GM21529 (cell line): ENCODE results near the gene LMNB1.
"Not testable (repeated sequence)": the region's sequence is repeated elsewhere in the genome, so short reads cannot be mapped to it uniquely, and the experiment has no call there.

ENCODE experiments used
- ATAC-seq: cut with Tn5 transposase; IDR thresholded peaks from one replicate; pipeline ENCODE4 v1.9.1; 2021; ENCODE audit not compliant: unreplicated experiment

The LMNB1 gene, protein sequence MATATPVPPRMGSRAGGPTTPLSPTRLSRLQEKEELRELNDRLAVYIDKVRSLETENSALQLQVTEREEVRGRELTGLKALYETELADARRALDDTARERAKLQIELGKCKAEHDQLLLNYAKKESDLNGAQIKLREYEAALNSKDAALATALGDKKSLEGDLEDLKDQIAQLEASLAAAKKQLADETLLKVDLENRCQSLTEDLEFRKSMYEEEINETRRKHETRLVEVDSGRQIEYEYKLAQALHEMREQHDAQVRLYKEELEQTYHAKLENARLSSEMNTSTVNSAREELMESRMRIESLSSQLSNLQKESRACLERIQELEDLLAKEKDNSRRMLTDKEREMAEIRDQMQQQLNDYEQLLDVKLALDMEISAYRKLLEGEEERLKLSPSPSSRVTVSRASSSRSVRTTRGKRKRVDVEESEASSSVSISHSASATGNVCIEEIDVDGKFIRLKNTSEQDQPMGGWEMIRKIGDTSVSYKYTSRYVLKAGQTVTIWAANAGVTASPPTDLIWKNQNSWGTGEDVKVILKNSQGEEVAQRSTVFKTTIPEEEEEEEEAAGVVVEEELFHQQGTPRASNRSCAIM

DNA sequence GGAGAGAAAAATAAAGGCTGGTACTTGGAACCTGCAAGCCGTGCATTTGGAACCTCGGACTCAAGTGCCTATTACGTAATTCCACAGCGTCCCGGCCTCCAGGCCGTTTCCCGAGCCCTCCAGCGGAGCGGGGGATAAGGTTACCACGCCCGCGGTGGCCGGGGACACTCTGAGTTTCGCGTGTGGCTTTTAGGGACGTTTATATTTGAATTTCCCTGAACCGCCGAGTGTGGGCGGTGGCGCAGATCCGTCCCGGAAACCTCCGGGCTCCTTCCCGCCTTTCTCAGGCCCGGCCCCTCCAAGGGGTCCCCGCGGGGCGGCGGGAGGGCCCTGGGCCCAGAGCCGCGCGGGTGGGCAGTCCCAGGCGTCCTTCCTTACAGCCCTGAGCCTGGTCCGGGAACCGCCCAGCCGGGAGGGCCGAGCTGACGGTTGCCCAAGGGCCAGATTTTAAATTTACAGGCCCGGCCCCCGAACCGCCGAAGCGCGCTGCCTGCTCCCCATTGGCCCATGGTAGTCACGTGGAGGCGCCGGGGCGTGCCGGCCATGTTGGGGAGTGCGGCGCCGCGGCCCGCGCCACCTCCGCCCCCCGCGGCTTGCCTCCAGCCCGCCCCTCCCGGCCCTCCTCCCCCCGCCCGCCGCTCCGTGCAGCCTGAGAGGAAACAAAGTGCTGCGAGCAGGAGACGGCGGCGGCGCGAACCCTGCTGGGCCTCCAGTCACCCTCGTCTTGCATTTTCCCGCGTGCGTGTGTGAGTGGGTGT lies at the start of gene LMNB1:
LMNB1 (plus strand) TSS at position 638 of the 758 bp plus-strand sequence. CDS start 373 bp downstream, outside the sequence.
- ATAC-seq, result peak; percentile 65

DNA sequence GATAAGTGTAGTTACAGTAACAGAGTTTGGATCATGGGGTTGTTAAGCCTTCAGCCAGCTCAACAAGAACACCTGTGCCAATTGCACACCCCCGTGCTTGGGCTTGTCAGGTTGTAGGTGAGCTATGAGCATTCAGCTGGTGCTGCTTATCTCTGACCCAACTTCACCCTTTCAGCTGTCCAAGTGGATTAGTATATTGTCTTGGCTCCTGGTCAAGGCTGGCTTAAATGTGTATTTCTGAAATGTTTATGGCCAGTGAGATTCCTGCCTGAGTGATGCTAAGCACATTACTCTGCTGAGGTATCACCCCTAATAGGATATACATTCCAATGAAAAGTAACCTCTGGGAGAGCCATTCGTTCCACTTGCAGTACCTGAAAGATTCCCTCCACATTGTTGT lies 44.2 kb upstream of the LMNB1 start:
- ATAC-seq, result no peak

DNA sequence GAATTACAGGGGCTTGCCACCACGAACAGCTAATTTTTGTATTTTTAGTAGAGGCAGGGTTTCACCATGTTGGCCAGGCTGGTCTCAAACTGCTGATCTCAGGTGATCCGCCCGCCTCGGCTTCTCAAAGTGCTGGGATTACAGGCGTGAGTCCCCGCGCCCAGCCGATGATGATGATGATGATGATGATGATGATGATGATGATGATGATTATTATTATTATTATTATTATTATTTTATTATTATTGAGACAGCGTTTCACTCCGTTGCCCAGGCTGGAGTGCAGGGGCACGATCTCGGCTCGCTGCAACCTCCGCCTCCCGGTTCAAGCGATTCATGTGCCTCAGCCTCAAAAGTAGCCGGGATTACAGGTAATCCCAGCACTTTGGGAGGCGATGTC lies 42.4 kb upstream of the LMNB1 start:
- ATAC-seq, result not testable (repeated sequence)

DNA sequence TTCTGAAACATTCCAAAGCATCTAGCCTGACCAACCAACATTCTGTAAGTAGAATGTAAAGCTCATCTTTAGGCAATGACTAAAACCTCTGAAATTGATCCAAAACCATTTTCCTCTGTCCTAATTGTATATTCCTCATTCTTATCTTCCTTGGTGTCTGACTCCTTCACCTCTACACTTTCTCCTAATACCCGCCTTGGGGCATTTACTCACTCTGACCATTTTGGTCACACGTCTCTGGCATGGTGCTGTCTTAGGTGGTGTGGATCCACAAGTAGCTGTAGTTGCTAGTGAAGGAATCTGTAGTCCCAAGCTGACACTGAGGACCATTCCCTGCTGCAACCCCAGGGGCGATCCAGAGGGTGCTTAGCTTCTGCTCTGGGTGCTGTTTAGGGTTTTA lies 40.8 kb upstream of the LMNB1 start:
- no peak for ATAC-seq

DNA sequence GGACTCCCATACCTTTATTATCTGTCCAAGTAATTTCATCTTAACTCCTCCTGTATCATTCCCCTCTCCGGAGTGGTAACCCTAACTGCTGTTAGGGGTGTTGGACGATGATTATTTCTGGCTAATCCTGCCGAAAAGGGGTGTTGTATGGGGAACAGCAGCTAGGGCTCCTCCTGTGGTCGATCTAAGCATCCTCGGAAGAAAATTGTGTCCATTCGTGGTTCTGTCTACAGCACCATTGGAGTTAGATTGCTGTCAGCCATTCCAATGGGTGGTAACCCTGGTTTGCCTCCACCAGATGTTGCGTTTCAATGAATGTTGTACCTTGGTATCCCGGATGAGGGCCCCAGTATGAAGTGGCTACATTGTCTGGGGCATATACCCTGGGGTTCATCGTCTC lies 35.6 kb upstream of the LMNB1 start:
- ATAC-seq, result no peak

DNA sequence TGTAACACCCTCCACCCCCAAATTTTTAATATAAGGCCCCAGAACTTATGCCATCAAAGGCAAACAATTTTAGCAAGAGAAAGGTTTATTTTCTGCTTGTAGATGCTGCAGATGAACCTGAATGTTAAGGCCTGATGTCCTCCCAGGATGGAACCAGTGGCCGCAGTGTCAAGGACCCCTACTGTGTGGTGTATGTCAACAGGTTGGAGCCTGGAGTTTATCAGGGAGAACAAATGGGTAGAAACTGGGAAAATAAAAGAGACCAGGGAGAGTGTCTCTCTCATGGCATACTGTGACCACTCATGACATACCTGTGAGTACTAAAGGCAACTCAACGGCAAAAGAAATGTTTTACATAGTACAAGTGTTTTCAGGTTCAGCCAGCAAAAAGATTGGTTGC lies 34.5 kb upstream of the LMNB1 start:
- no peak for ATAC-seq

DNA sequence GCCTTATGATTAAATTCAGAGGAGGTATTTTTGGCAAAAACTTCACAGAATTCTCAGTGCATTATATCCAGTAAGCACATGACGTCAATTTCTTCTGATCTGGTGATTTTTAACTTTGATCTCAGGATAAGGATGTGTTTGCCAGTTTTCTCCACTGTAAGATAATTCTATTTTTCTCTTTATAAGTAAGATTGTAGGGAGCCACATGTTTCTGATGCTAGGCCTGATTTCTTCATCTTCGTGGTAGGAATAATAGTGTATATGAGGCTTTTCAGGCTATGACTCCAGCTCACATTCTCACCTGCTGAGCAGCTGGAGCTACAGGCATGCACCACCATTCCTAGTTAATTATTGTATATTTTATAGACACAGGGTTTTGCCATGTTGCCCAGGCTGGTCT lies 32.1 kb upstream of the LMNB1 start:
- no peak for ATAC-seq

DNA sequence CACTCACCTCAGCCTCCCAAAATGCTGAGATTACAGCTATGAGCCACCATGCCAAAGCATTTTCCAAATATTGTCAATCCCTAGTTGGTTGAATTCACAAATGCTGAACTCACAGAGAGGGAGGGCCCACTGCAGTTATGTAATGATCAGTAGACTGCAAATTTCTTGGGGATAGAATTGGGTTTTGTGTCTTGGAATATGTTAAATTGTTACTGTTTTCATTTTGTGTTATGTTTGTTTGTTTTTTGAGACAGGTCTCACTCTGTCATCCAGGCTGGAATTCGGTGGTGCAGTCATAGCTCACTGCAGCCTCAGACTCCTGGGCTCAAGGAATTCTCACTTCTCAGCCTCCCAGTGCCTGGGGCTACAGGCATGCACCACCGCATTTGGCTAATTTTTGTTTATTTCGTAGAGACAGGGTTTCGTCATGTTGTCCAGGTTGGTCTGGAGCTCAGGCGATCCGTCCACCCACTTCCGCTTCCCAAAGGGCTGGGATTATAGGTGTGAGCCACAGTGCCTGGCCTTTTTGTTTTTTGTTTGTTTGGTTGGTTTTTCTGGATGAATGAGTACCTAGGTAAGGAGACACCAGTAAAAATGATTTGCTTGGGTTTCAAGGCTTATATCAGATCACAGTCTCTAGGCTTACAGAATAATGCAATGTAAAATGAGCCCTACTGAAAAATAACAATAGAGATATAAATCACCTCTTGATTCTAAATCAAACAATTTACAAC lies 31.5 kb upstream of the LMNB1 start:
- ATAC-seq, result no peak

DNA sequence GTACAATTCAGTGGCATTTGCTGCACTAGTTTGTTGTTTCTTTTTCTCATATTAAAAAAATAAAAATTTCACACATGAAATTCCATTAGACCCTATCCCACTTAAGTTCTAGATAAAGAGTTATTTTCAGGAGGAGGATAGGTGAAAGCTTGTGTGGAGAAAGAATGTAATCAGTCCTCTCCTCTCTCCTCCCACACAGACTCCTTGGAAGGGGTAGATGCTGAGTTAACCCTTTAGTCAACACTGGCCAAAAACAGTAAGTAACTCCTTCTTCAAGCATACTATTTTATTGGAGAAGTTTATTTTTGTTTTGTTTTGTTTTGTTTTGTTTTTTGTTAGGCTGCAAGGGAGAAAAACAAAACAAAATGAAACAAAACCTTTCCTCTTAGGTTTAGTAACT lies 30.6 kb upstream of the LMNB1 start:
- no peak for ATAC-seq

DNA sequence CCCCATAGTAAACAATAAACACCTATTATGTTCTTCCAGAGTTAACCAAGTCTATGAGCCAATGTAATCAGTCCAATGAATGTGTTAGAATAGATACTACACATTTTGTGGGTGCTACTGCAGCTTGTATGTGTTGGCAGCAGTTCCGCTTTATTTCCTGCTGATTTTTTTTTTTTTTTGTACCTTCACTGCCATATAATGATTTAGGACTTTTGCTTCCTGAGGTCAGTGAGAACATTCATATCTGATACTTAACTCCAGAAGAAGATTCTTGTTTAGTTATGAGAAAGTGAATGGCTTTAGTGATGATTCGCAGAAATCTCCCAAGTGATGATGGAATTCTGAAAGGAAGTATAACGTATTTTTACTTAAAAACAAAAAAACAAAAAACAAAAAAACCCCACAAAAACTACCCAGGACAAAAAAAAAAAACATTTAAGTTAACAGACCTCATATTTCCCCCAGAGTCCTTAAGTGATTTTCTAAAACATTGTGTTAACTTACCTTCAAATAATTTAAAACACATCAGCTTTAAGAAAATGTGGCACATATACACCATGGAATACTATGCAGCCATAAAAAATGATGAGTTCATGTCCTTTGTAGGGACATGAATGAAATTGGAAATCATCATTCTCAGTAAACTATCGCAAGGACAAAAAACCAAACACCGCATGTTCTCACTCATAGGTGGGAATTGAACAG lies 24.7 kb upstream of the LMNB1 start:
- no peak for ATAC-seq

DNA sequence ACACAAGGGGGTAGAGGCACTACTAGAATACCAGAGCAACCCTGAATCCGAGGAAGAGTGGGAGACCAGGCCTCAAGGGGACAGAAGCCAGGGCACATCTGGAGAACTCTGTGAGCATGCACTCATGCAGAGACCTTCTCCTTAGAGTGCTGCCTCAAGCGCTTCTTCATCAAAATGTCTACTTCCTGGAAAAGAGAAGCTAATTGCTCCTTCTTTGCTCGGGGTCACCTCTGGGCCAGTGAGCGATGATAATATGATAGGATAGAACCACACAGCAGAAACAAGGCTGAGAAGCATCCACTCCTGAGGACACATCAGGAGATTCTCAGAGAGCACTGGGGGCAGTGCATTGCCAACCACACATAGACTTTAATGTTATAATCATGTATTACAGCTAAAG lies 23.7 kb upstream of the LMNB1 start:
- no peak for ATAC-seq

DNA sequence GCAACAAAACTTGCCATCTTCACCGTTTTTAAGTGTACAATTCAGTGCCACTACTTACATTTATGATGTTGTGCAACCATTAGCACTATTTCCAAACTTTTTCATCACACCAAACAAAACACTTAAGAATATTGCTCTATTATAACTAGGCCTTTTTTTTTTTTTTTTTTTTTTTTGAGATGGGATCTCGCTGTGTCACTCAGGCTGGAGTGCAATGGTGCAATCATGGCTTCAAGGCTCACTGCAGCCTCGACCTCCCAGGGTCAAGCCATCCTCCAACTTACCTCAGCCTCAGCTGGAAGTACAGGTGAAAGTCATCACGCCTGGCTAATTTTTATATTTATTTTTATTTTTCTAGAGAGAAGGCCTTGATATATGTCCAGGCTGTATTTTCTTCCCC lies 22.3 kb upstream of the LMNB1 start:
- no peak for ATAC-seq

DNA sequence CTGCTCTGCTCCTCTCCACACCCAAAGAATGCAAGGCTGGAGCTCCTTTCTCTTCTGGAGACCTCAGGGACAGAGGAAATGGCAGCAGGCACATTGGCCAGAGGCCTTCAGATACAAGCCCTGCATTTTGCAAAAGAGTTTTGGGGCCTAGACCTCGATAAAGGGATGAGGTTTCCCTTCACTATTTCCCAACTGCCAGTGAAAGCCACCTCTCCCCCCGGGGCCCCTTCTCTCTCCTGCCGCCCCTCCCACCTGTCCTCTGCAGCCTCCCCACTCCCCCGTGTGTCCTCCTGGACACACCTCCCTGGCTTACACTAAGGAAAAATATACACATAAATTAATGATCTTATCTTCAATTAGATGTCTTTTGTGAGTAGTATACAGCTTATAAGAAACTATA lies 21.3 kb upstream of the LMNB1 start:
- no peak for ATAC-seq

DNA sequence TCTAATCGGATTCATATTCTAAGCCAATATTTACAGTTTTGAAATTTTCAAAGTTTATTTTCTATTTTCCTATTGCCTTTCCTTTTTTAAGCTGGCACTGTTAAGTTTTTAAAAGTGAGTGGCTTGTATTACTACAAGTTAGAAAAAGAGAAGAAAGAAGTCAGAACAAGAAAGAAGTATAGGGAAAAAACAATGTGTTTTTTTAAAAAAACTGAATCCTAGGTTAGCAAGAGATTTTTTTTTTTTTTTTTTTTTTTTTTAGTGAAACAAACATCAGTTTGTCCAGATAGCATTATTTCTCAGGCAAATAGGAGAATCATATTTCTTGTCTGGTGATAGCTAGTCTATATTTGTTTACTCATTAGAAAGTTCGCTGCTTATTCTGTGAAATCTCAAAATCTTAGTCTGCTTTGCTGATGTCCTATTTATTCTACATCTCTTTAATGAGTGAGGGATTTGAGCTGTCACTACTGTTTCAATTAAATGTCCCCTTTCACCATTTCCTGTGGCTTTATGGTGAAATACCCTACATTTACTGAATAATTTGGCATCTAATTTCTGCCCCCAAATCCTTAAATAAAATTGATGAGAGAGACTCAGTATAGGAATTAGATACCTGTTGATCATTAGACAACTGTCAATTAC lies 19.1 kb upstream of the LMNB1 start:
- no peak for ATAC-seq

DNA sequence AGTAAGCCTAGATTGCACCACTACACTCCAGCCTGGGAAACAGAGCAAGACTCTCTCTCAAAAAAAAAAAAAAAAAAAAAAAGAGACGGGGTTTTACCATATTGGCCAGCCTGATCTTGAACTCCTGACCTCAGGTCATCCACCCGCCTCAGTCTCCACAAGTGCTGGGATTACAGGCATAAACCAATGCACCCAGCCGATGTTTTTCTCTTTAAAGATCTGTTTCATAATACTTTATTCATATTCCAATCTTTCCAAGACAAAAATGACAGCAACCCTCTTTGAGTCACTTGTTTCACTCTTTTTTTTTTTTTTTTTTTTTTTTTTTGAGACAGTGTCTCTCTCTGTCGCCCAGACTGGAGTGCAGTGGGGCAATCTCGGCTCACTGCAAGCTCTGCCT lies 13.6 kb upstream of the LMNB1 start:
- ATAC-seq, result no peak

DNA sequence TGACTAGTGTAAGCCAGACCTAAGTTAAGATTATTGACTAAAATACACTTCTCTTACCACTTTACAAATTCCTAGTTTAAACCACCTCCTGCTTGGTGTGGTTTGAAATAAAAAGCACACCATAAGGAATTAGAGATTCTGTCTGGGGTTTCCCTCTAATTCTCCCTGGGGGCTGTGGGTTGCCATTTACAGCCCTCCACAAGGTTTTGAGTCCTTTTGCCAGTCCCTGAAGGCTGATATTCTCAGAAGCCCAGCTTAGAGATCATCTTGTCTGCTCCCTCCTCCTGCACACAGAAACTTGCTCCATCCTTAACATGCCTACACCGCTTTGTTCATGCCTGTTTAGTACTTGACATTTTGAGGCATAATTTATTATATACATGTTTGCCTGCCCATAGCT lies 7.2 kb upstream of the LMNB1 start:
- no peak for ATAC-seq

DNA sequence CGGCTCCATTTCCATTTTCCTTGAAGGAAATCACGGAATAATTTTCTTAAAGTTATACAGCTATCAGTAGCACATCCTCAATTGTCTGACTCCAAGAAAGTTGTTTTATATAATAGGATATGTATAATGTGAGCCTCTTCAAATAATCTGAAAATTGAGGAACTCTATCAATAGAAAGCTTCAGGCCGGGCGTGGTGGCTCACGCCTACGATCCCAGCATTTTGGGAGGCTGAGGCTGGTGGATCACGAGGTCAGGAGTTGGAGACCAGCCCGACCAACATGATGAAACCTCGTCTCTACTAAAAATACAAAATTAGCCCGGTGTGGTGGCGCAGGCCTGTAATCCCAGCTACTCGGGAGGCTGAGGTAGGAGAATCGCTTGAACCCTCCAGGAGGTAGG lies 3.4 kb upstream of the LMNB1 start:
- not testable (repeated sequence) for ATAC-seq

DNA sequence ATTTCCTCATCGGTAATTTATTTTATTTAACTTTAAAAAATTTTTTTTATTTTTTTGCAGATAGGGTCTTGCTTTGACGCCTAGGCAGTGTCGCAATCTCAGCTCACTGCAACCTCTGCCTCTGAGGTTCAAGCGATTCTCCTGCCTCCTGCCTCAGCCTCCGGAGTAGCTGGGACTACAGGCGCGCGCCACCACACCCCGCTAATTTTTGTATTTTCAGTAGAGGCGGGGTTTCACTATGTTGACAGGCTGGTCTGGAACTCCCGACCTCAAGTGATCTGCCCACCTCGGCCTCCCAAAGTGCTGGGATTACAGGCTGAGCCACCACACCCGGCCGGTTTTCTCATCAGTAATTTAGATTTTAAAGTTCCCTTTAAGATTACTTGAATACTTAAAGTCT lies 2.3 kb upstream of the LMNB1 start:
- not testable (repeated sequence) for ATAC-seq

DNA sequence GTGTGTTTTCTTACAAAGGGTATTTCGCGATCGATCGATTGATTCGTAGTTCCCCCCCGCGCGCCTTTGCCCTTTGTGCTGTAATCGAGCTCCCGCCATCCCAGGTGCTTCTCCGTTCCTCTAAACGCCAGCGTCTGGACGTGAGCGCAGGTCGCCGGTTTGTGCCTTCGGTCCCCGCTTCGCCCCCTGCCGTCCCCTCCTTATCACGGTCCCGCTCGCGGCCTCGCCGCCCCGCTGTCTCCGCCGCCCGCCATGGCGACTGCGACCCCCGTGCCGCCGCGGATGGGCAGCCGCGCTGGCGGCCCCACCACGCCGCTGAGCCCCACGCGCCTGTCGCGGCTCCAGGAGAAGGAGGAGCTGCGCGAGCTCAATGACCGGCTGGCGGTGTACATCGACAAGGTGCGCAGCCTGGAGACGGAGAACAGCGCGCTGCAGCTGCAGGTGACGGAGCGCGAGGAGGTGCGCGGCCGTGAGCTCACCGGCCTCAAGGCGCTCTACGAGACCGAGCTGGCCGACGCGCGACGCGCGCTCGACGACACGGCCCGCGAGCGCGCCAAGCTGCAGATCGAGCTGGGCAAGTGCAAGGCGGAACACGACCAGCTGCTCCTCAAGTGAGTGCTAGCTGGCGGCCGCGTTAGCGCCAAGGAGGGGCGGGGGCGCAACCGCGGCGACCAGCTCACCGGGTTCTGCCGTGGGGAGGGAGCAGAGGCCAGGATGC lies 480 bp downstream of the LMNB1 start:
- ATAC-seq, result no peak
